CD1c-positive myeloid dendritic cell (primary cell): ENCODE measurements around the gene MADD.
"Not testable (repeated sequence)": the region's sequence is repeated elsewhere in the genome, so short reads cannot be mapped to it uniquely, and the experiment has no call there.

Experiments used
- DNase-seq: peaks from one replicate; pipeline ENCODE4 v3.0.0-alpha.2; 2016; ENCODE audit errors: extremely low spot score

MADD gene

DNA sequence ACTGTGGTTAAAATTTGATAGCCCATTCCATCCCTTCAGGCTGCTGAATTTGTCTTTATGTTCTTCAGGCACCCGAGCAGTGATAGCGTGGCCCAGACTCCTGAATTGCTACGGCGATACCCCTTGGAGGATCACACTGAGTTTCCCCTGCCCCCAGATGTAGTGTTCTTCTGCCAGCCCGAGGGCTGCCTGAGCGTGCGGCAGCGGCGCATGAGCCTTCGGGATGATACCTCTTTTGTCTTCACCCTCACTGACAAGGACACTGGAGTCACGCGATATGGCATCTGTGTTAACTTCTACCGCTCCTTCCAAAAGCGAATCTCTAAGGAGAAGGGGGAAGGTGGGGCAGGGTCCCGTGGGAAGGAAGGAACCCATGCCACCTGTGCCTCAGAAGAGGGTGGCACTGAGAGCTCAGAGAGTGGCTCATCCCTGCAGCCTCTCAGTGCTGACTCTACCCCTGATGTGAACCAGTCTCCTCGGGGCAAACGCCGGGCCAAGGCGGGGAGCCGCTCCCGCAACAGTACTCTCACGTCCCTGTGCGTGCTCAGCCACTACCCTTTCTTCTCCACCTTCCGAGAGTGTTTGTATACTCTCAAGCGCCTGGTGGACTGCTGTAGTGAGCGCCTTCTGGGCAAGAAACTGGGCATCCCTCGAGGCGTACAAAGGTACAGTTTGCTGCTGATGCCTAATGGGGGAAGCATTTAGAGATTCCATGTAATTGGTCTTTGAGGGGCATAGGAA lies 4.7 kb downstream of the MADD start:
- DNase-seq = no peak

DNA sequence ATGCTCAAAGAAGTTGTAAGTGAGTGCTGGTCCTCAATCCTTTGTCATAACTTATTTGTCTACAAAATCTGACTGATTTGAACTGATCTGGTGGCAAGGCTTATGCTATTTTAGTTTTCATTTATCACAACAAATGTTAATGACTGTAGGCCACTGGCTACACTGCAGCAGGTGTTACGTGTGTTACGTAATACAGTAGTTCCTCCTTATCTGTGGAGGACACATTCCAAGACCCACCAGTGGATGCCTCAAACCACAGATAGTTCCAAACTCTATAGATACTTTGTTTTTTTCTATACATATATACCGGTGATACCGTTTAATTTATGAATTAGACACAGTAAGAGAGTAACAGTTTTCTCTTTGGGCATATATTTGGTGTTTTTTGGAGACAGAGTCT lies 7.0 kb downstream of the MADD start:
- no peak for DNase-seq

DNA sequence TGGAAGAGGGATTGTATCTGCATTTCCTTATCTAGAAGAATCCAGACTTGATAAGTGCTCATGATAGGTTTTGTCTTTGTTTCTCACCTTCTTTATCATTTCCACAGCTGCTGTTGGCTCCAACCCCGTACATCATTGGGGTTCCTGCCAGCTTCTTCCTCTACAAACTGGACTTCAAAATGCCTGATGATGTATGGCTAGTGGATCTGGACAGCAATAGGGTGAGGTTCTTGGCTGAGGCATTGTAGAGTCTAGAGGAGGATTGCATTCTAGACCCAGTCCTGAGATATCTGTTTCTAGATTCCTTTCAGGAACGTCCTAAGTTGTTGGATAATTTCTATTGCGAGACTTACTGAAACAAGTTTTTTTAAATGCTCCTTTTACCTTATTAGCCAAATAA lies 8.1 kb downstream of the MADD start:
- DNase-seq = no peak

DNA sequence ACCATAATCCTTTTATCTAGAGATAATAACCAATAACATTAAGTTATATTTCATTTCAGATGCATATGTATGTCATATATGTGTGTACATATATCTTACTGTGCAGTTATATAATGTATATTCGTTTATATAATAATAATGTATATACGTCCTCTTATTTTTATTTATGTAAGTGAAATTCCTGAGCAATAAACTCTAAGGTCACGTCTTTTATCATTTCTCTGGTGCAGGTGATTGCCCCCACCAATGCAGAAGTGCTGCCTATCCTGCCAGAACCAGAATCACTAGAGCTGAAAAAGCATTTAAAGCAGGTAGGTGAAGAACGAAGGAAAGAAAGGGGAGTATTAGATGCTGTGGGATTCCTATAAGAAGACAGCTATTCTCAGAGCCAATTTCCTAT lies 8.8 kb downstream of the MADD start:
- DNase-seq = no peak

DNA sequence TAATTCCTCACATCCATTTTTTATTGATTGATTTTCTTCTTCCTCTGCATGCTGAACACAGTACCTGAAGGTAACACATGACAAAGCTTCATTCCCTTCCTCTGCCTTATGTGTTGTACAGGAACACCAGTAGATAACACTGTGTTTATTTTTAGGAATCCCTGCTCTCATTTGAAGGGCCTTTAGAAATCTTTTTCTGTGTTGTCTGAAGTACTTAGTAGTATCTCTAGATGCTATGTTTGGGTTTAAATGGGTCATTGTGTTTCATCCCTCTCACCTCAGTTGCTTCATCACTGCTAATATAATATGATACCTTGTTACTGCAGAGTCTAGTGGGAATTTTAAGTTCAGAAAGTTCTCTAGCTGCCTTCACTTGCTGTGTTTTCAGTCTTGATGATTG lies 10.2 kb downstream of the MADD start:
- DNase-seq = no peak

DNA sequence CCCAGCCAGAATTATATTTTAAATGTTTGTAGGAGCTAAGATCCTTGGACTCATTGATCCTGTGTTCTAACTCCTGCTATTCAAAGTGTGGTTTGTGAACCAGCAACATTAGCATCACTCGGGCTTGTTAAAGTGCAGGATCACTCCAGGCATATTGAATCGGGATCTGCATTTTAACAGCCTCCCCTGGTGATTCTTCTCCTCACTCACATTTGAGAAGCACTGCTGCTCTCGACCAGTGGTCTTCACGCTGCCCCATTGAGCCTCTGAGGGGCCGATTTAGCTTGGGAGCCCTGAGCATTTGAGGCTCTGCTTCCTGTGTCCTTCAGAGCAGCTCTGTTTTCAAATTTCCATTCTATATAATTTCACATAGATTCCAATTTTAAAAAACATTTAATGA lies 10.9 kb downstream of the MADD start:
- no peak for DNase-seq

DNA sequence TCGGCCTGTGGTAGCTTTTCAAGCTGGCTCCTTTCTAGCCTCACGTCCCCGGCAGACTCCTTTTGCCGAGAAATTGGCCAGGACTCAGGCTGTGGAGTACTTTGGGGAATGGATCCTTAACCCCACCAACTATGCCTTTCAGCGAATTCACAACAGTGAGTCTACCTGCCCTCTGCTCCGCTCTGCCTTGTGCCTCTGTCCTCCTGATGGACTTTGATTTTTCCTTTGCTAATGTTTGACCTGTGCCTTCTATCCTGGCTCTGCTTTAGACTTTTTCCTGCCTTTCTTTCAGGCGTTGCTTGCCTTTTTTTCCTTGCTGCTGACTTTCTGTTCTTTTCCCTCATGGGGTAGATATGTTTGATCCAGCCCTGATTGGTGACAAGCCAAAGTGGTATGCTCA lies 12.5 kb downstream of the MADD start:
- DNase-seq = no peak

DNA sequence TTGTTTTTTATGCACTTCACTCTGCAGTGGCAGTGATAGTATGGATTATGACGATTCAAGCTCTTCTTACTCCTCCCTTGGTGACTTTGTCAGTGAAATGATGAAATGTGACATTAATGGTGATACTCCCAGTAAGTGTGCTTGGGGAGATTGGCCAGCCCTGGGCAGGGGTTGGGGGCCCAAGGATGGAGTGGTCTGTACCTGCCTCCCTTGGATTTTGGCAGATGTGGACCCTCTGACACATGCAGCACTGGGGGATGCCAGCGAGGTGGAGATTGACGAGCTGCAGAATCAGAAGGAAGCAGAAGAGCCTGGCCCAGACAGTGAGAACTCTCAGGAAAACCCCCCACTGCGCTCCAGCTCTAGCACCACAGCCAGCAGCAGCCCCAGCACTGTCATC lies 14.2 kb downstream of the MADD start:
- no peak for DNase-seq

DNA sequence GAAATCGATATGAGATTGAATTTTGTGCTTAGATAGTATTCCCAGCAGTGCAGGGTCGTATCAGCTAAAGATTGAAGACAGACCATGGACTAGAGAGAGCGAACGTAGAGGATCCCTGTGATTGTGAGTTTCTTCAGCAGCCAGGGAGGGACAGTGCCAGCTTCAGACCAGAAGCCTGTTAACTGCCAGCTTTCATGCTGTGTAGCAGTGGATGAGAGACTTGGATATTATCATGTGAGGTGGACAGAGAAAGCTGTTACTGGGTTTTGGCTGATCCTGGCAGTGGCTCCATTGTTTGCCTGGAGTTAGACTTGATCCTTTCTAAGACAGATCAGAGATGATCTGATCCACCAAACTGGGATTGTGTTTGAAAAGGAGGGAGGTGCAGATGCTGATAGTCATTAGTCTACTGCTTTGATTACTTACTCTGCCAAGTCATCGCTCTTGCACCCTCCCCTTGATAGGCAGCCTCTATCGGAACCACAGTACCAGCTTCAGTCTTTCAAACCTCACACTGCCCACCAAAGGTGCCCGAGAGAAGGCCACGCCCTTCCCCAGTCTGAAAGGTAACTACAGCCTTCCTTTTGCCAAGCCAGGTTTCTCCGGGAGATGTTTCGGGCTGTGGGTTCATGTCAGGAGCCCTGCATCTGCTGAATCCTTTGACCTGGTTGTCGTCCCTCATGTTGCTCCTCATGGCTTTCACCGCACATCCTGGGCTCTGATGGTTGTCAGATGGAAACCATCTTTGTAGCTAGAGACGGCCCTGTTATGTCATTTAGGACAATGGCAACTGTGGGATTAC lies 16.2 kb downstream of the MADD start:
- no peak for DNase-seq

DNA sequence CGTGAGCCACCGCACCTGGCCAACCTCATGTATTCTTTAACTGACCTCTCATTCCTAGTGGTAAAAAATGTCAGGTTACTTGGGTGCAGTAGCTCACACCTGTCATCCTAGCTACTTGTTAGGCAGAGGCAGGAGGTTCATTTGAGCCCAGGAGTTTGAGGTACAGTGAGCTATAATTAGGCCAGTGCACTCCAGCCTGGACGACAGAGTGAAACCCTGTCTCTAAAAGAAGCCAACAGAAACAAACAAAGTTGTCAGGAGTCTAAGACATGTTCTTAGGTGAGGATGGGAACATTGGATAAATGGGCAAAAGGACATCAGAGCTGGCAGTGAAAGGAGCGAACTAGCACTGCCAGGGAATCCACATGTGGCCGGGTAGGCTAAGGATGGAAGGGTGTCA lies 18.1 kb downstream of the MADD start:
- no peak for DNase-seq

DNA sequence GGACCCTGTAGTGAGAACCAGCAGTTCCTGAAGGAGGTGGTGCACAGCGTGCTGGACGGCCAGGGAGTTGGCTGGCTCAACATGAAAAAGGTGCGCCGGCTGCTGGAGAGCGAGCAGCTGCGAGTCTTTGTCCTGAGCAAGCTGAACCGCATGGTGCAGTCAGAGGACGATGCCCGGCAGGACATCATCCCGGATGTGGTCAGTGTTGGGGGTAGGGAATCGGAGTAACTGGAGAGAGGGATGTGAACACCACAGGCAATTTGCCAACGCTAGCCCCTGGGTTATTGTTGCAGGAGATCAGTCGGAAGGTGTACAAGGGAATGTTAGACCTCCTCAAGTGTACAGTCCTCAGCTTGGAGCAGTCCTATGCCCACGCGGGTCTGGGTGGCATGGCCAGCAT lies 19.9 kb downstream of the MADD start:
- DNase-seq = no peak

DNA sequence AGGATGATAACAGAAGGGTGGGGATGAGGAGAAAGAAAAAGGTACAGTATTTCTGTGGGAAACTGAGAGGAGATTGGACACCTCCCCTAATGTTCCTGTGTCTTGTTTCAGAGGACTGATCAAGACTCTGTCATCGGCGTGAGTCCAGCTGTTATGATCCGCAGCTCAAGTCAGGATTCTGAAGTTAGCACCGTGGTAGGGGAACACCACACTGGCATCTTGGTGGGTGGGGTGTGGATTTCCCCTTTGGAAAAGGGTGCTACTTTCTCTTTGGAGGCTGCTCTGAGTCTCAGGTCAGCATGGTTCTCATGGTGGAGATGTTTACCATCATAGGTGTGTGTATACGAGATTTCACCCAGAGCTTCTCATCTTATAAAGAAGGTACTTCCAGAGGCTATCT lies 25.5 kb downstream of the MADD start:
- DNase-seq = no peak

DNA sequence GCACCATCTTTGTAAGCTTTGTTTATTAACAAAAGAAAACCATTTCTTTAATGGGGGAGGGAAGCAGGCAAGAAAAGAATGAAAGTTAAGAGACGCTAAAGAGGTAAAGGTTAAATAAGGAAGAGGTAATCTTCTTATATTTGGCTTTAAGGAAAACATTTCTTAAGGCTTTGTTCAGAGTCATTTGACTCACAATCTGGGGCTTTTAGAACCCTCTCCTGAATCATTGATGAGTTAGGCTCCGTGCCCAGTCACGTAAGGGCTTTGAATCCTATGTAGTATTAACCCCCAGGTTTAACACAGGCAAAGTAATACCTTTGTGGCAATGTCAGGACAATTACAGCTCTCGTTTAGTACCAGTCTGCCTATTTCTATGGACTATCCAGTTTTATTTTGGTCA lies 26.1 kb downstream of the MADD start:
- no peak for DNase-seq

DNA sequence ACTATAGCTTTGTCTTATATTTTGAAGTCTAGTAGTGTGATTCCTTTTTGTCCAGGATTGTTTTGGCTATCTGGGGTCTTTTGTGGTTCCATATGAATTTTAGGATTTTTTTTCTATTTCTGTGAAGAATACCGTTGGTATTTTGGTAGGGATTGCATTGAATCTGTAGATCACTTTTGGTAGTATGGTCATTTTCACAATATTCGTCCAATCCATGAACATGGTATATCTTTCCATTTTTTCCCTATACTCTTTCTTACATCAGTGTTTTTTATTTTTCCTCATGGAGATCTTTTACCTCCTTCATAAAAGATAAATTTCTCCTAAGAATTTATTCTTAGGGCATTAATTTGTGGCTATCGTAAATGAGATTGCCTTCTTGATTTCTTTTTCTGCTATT lies 29.1 kb downstream of the MADD start:
- DNase-seq = no peak

DNA sequence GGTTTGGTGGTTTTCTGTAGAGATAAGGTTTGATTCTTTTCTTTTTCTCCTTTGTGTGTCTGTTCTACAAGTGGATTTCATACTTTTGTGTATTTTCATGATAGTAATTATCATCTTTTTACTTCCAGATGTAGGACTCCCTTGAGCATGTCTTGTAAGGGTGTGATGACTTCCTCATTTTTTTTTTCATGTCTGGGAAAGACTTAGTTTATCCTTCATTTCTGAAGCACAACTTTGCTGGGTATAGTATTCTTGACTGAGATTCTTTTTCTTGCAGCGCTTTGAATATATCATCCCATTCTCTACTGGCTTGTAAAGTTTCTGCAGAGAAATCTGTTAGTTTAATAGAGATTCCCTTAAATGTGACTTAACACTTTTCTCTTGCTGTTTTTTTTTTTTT lies 32.9 kb downstream of the MADD start:
- no peak for DNase-seq

DNA sequence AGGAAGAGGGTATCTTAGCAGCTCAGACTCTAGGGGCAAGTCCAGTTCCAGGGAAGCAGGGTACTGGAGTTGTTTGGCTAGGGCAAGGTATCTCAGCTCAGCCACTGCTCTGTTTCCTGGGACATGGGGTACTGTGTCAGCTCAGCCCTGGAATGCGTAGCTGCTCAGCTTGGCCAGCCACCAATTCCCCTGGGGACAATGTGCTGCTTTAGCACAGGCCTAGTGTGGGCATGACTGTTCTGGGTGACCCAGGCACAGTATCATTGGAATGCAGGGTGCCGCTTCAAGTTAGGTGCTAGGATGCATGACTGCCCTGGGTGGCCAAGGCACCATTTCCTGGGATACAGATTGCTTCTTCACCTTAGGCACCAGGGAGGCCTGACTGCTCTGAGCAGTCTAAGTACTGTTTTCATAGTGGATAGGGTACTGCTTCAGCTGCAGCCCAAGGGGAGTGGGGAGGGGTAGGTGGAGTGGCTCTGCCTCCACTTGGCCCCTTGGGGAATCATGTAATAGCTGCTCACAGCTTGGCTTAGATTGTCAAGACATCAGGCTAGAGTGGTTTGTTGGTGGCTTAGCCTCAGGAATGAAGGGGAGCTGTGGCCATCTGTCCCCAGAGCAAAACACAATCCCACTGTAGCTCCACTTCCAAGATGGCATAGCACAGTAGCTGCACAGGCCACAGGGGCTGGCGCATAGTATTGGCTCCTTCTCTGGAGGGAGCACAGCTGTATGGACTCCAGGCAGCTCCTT lies 36.0 kb downstream of the MADD start:
- DNase-seq = no peak

DNA sequence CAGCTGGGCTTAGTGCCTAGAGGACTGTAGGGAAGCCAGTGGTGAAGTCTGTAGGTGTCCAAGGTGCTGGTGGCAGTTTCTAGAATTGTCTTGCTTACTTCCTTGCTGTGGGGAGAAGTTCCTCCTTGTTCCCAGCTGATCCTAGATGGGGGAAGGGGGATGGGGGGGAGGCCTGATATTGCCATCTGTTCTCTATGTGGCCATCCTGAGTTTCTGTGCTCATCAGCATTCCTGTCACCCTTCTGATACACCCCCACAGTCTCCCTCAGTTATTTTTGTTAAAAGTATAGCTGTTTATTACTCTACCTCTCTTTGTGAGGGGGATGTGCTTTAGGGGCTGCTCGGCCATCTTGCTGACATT lies 36.5 kb downstream of the MADD start:
- DNase-seq = no peak

DNA sequence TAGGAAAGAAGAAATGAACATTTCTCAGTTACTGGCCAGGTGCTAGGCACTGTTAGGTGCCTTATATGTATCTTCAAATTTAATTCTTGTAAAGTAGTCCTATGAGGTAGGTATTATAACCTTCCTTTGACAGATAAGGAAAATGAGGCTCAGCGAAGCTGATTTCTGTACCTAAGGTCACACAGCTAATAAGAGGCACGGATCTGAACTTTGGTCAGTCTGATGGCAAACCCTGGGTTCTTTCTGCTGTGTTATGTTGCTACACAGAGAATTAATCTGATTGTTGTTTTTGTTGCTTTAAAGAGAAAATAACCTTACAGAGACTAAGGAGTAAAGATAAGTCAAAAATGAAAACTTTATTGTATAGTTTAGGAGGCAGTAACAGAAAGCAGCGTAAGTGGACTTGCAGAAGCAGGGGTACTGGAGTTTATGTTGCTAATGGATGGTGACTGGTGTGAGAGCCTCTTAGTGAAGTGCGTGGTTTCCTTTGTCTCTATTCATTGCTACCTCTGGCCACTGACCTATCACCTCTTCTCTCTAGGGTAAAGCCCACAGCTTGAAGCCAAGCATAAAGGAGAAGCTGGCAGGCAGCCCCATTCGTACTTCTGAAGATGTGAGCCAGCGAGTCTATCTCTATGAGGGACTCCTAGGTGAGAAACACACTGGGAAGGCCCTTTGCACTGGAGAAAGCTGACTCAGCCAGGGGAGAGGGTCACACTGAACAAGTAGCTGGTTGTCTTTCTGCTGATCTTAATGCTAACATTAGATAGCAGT lies 38.3 kb downstream of the MADD start:
- no peak for DNase-seq

DNA sequence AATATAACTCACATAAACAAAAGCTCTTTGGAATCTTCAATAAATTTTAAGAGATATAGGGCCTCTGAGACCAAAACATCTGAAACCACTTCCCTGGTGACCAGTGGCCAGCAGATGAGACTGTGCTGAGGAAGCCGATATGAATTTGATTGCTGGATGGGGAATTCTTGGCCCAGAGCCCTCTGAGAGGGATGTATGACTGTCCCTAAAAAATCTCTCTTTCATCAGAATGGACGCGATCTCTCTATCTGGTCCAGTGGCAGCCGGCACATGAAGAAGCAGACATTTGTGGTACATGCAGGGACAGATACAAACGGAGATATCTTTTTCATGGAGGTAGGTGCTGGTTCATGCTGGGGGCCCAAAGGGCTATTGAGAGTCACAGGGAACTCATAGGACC lies 45.1 kb downstream of the MADD start:
- DNase-seq = no peak

DNA sequence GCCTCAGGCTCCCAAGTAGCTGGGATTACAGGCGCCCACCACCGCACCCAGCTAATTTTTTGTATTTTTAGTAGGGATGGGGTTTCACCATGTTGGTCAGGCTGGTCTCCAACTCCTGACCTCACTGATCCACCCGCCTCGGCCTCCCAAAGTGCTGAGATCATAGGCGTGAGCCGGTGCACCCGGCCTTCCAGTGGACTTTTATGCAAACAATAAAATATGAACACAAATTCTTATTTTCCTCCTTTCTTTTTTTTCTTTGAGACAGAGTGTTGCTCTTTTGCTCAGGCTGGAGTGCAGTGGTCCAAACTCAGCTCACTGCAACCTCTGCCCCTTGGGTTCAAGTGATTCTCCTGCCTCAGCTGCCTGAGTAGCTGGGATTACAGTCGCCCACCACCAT lies 46.6 kb downstream of the MADD start:
- DNase-seq = not testable (repeated sequence)

DNA sequence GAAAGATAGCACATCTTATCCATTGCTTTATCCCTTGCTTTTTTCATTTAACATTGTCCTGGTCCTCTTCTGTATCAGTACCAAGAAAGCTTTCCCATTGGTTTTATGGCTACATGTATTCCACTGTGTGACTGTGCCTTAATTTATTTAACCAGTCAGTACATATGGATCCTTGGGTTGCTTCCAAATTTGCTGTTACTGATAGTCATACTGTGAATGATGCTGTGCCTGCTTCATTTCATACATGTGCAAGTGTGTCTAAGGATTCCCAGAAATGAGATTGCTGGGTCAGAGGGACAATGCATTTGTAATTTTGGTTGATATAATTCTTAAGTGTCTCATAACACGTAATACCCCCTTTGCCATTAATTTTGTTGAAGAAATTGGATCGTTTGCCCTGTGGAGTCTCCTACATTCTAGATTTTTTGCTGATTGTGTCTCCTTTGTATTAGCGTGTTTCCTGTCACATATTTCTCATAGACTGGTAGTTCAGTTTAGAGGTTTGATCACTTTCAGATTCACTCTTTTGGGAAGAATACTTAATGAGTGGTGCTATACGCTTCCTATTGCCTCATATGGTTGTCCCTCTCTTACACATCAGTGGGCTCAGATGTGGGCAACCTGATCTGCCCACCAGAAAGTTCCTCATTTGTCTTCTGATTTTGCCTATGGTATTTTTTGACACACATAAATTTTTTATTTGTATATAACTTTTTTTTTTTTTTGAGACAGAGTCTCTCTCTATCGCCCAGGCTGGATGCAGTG lies 47.3 kb downstream of the MADD start:
- no peak for DNase-seq
